HG03521 (cell line): ENCODE data around the gene MPLKIP.
"Not testable (repeated sequence)": the region's sequence is repeated elsewhere in the genome, so short reads cannot be mapped to it uniquely, and the experiment has no call there.

ENCODE experiments used
- ATAC-seq: cut with Tn5 transposase; IDR thresholded peaks from one replicate; pipeline ENCODE4 v1.9.1; 2021; ENCODE audit warnings: mild to moderate bottlenecking, moderate library complexity; ENCODE audit not compliant: unreplicated experiment

MPLKIP gene

GRCh38 chr7:40133561-40134427, 628 bp downstream of the MPLKIP start:
- ATAC-seq = no peak

GRCh38 chr7:40122940-40123254, 11.5 kb downstream of the MPLKIP start:
- no peak for ATAC-seq

GRCh38 chr7:40122100-40122939, 12.1 kb downstream of the MPLKIP start:
- not testable (repeated sequence) for ATAC-seq

- no peak for ATAC-seq
These were observed 14.4 kb downstream of the MPLKIP start for GRCh38 chr7:40120020-40120419.

GRCh38 chr7:40118201-40118600, 16.2 kb downstream of the MPLKIP start:
- ATAC-seq = not testable (repeated sequence)

GRCh38 chr7:40117199-40117598, 17.2 kb downstream of the MPLKIP start:
- ATAC-seq = not testable (repeated sequence)

GRCh38 chr7:40115936-40116335, 18.5 kb downstream of the MPLKIP start:
- no peak for ATAC-seq

- ATAC-seq = no peak
These were observed 28.4 kb downstream of the MPLKIP start for GRCh38 chr7:40105879-40106473.

GRCh38 chr7:40102897-40103296, 31.5 kb downstream of the MPLKIP start:
- no peak for ATAC-seq

GRCh38 chr7:40101201-40101600, 33.2 kb downstream of the MPLKIP start:
- no peak for ATAC-seq

- no peak for ATAC-seq
These were observed 34.6 kb downstream of the MPLKIP start for GRCh38 chr7:40099837-40100236.

GRCh38 chr7:40098810-40099209, 35.6 kb downstream of the MPLKIP start:
- no peak for ATAC-seq

GRCh38 chr7:40097728-40098127, 36.7 kb downstream of the MPLKIP start:
- no peak for ATAC-seq

- no peak for ATAC-seq
These were observed 38.6 kb downstream of the MPLKIP start for GRCh38 chr7:40095695-40096327.

- no peak for ATAC-seq
These were observed 39.2 kb downstream of the MPLKIP start for GRCh38 chr7:40095230-40095629.

GRCh38 chr7:40093631-40094350, 40.6 kb downstream of the MPLKIP start:
- ATAC-seq = no peak

GRCh38 chr7:40092182-40092581, 42.2 kb downstream of the MPLKIP start:
- no peak for ATAC-seq

- ATAC-seq = no peak
These were observed 56.6 kb downstream of the MPLKIP start for GRCh38 chr7:40077849-40078248.
